GM19372 (cell line): Measurements from ENCODE around the gene RPRD1B.

Experiments used
- ATAC-seq: cut with Tn5 transposase; IDR thresholded peaks from one replicate; pipeline ENCODE4 v1.9.1; 2021; ENCODE audit warnings: mild to moderate bottlenecking, low read depth, moderate library complexity; ENCODE audit not compliant: unreplicated experiment

RPRD1B gene

GRCh38 chr20:38131588-38132121, 98.1 kb downstream of the RPRD1B start:
- no peak for ATAC-seq

GRCh38 chr20:38132156-38132909, 98.8 kb downstream of the RPRD1B start:
- ATAC-seq, result no peak

- no peak for ATAC-seq
Observed at GRCh38 chr20:38132910-38133501, 99.5 kb downstream of the RPRD1B start.

- ATAC-seq, result no peak
Observed at GRCh38 chr20:38133680-38134426, 100.3 kb downstream of the RPRD1B start.

- ATAC-seq, result no peak
Observed at GRCh38 chr20:38134427-38135270, 101.1 kb downstream of the RPRD1B start.

GRCh38 chr20:38135271-38135650, 101.7 kb downstream of the RPRD1B start:
- ATAC-seq, result no peak

GRCh38 chr20:38135651-38136420, 102.3 kb downstream of the RPRD1B start:
- ATAC-seq, result no peak

GRCh38 chr20:38136421-38137245, 103.1 kb downstream of the RPRD1B start:
- ATAC-seq, result no peak

GRCh38 chr20:38137441-38138037, 104.0 kb downstream of the RPRD1B start:
- ATAC-seq, result no peak

GRCh38 chr20:38138086-38138778, 104.7 kb downstream of the RPRD1B start:
- ATAC-seq, result no peak

GRCh38 chr20:38139156-38139912, 105.8 kb downstream of the RPRD1B start:
- no peak for ATAC-seq

GRCh38 chr20:38139977-38140753, 106.6 kb downstream of the RPRD1B start:
- no peak for ATAC-seq

- no peak for ATAC-seq
Observed at GRCh38 chr20:38141204-38141888, 107.8 kb downstream of the RPRD1B start.
